ENCODE measurements around the gene MTX1.

MTX1 gene

DNA sequence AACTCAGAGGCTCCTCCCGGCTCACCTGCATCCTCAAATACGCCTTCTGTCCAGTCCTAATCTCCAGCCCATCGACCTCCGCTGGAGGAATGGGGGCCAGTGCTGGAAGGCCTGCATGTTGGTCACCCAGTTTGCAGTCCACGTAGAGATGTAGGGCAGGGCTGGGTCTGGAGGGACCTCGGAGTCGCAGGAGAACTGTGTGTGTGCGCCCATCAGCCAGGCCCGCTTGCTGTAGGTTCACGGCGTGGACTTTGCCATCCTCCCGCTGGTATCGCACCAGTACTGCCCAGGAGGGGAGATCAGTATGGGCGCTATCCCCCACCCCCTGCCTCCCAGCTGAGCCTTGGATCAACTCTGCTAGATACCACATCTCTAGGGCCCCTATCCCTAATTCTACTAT, 3.5 kb upstream of the MTX1 start:
- TF ChIP-seq, protein P1, sequence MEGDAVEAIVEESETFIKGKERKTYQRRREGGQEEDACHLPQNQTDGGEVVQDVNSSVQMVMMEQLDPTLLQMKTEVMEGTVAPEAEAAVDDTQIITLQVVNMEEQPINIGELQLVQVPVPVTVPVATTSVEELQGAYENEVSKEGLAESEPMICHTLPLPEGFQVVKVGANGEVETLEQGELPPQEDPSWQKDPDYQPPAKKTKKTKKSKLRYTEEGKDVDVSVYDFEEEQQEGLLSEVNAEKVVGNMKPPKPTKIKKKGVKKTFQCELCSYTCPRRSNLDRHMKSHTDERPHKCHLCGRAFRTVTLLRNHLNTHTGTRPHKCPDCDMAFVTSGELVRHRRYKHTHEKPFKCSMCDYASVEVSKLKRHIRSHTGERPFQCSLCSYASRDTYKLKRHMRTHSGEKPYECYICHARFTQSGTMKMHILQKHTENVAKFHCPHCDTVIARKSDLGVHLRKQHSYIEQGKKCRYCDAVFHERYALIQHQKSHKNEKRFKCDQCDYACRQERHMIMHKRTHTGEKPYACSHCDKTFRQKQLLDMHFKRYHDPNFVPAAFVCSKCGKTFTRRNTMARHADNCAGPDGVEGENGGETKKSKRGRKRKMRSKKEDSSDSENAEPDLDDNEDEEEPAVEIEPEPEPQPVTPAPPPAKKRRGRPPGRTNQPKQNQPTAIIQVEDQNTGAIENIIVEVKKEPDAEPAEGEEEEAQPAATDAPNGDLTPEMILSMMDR (IDR thresholded peaks at IDR 0.05; ENCODE audit: control insufficient read depth, insufficient read depth, low read depth, low read length, missing control alignments), result no peak

DNA sequence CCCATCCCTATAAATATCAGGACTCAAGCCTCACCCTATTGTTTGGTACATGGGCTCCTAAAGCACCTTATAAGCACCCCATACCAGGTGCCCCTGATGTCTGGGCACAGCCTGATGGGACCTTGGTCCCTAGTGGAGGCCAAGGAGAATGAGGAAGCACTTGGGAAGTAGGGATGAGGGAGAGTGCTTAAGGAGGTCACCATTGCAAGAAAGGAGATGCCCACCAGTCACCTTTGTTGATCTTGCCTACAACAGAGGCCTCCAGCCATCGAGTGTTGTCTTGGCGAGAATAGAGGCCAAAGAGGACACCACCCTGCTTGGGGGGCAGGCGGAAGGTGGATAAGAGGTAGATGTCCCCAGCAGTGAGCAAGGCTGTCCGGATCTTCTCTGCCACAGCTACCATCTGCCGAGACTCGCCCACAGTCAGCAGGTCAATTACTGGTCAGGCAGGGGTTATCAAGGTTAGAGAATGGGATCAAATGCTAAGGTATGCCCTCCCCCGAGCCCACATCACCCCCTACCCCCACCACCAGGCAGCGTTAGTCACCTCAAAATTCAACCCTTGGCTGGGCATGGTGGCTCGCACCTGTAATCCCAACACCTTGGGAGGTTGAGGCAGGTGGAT, 2.4 kb upstream of the MTX1 start:
- TF ChIP-seq, protein P1 (IDR thresholded peaks at IDR 0.05; ENCODE audit: control insufficient read depth, insufficient read depth, low read depth, low read length, missing control alignments), result no peak
- DNase-seq (ENCODE audit: low read depth), result no peak

More for the DNA sequence above, 3.5 kb upstream of the MTX1 start:
- H3K4me3 ChIP-seq (ENCODE audit: control insufficient read depth, low read depth, low read length), result no peak overlapping the region
- no peak for DNase-seq (ENCODE audit: low read depth)

DNA sequence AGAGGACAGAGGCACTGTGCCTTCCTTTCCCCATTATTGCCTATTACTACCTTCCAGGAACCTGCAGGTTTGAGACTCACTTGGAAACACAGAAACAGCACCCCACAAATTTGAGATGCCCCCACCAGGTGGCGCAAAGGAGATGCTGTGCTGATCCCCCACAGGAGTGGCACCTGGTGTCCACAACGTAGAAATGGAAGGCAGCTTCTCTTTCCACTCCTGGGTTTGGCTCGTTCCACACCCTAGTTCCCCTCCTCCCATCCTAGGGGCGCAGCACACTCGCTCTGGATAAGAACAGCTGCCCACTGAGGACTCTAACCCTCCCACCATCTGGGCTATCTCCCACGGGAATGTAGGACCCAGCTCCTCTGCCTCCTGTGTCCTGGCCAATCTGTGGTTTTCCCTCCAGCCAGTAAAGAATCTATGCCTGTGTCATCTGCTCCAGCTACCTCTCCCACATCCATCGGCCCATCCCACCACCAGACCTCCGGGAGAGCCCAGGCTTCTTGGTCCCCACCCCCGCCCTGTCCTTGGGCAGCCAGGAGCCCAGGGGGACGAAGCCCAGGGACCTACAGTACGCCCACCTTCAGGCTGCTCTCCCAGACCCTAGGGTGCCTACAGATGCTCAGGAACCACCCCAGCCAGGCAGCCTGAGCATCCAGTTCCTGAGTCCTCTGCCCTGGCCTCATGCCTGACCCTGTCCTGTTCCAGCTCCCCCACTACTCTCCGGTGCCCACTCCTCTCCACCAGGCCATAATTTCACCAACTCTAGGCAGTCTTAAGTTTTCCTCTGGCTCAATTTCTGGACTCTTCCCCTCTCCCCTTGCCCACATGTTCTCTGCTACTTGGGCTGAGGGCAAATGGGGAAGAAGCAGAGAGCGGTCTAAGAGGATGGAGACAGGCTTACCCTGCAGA, 1.3 kb upstream of the MTX1 start:
- no peak for DNase-seq (ENCODE audit: low read depth)
- TF ChIP-seq, protein P1 (IDR thresholded peaks at IDR 0.05; ENCODE audit: control insufficient read depth, insufficient read depth, low read depth, low read length, missing control alignments), result peak; percentile 92
- H3K4me3 ChIP-seq (ENCODE audit: control insufficient read depth, low read depth, low read length), result peak overlapping the region; percentile 83

More for the DNA sequence above, 2.4 kb upstream of the MTX1 start:
- no peak overlapping the region for H3K4me3 ChIP-seq (ENCODE audit: control insufficient read depth, low read depth, low read length)

DNA sequence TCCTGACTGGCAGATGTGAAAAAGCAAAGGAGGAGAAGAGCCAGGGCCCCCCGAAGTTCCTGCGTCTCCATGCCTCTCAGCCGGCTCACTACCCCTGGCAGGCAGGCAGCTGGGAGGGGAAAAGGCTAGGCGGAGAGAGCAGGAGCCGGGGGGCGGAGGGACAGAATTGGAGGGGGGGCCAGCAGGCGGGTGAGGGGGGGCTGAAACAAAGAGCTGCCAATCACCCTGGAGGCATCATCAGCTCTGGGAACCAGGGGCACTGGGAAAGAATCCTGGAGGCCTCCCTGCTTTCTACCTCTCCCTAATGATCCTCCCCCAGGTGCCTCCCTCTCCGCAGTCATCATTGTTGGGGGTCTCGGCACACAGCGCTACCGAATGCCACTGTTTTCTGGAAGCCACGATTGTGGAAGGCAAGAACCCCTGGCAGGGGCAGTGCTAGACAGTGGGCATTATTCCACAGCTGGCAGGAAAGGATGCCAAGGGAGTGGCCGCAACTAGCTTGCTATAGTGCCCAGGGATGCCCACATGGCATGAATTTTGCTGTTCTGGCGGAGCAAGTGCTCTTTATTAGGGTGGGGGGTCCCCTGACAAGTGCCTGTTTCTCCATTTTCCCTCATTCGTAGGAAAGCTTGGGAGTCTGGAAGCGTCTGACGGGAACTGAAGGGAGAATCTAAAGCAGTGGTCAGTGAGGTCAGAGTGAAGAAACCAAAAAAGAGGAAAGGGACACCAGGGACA, 522 bp upstream of the MTX1 start, which contains the start of gene THBS3:
TSS of gene THBS3 (minus strand) at position 92 of the 735 bp plus-strand sequence. CDS start at position 71, 21 bp downstream.
- DNase-seq (ENCODE audit: low read depth), result no peak
- TF ChIP-seq, protein P1 (IDR thresholded peaks at IDR 0.05; ENCODE audit: control insufficient read depth, insufficient read depth, low read depth, low read length, missing control alignments), result no peak
- H3K4me3 ChIP-seq (ENCODE audit: control insufficient read depth, low read depth, low read length), result peak within 1 kb of the TSS; percentile 83

DNA sequence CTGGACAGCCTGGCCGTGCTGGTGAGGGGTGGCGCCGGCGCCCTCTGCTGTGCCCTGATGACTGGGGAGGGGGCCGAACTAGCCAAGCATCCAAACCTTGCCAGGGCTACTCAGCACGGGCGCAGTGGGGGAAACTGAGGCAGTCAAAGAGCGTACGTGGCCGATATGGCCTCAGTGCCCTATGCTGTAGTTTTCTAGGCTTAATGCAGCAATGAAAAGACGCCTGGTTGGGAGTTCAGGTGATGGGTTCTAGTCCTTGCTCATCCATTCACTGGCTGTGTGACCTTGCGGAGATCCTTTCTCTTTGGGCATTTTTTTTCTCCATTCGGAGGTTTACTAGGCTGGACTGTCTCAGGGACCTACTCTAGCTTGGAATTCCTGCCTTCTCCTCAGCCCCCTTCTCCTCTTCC, 822 bp downstream of the MTX1 start:
- DNase-seq (ENCODE audit: low read depth), result no peak
- TF ChIP-seq, protein P1 (IDR thresholded peaks at IDR 0.05; ENCODE audit: control insufficient read depth, insufficient read depth, low read depth, low read length, missing control alignments), result no peak
- H3K4me3 ChIP-seq (ENCODE audit: control insufficient read depth, low read depth, low read length), result peak overlapping the region; percentile 83

Data from AG09309 (cell line).